ENCODE measurements around the gene IYD.
"Not testable (repeated sequence)": the region's sequence is repeated elsewhere in the genome, so short reads cannot be mapped to it uniquely, and the experiment has no call there.

IYD gene

DNA sequence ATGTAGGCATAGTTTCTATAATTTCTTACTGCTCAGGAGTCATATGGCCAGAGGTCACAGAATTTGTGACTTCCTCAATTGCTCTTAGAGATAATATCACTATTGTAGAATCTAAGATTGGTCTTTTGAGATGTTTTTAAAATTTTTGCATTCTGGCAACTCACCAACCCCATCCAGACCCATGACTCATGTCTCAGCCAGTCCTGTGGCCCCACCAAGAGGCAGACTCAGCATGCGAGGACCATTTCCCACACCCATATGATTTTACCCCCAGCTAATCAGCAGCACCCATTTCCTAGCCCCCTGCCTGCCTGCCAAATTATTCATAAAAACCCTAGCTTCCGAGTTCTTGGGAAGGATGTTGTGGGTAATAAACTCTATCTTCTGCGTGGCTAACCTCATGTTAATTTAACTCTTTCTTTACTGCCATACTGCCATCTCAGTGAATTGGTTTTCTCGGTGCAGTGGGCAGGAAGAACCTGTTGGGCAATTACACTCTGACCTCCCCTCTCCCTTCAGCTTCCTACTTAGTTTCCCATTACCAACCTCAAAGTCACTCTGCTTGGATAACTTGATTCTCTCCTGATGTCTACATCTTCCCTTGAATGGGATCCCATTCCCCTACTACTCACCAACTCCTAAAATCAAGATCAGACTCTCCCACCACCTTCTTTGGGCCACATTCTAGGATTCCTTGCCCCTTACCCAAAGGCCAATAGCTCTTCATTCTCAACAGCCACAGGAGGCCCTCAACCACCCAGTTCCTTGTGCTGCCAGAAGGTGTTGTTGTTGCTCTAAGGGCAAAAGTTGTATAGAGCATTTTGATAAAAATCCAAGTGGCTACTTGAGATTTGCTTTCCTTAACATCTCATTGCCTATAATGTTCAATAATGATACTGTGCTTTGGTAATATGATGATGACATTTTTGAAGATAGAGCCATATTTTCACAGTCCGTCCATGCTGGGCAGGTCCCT is 16.2 kb upstream of the IYD start:
- peak; percentile 58 for DNase-seq (ENCODE audit: low read depth)

DNA sequence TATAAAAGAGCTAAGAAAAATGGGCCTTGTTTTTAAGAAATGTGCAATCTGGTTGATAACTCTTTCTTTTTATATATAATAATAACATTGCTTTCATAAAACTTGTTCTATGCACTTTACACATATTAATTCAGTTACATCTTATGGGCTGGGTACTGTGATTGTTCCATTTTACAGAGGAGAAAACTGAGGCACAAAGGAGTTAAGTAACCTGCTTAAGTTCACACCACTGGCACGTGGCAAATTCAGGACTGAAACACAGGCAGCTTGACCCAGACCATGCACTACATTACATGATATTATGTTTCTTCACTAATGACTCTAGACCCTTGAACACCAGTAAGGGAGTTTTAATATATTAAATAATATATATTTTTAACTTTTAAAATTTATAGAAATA is 15.4 kb upstream of the IYD start:
- no peak for DNase-seq (ENCODE audit: low read depth)

DNA sequence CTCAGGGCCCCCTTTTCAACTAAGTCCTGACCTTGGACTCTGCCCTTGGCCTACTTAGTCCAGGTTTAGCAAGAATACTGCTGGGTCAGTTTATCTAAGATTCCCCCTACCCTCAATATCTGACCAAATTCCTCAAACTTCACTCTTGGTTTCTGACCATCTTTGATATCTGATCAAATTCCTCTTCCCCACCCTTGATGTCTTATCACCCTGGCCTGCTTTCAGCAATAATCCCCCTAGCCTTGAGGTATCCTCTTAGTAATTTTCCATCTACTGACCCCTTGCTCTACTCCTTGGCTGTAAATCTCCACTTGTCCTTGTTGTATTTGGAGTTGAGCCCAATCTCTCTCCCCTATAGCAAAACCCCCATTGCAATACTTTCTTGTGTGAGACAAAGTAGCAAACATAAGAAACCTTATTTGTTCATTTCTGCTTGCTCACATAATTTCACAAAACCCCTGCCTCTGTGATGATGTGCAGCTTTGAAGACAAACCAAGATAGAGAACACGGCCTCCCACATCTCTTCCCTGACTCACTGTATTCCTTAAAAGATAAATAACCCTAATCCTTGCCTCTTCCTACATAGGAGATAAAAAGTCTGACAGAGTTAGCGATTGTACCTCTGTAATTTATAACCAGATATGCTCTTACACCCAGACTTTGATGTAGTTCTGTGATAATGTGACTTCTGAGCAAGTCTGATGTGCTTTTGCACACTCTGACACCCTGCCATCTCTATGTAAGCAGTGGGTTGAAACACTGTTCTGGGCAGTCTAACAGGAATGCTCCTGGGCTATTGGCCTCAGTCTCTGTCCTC is 13.8 kb upstream of the IYD start:
- DNase-seq (ENCODE audit: low read depth): no peak

DNA sequence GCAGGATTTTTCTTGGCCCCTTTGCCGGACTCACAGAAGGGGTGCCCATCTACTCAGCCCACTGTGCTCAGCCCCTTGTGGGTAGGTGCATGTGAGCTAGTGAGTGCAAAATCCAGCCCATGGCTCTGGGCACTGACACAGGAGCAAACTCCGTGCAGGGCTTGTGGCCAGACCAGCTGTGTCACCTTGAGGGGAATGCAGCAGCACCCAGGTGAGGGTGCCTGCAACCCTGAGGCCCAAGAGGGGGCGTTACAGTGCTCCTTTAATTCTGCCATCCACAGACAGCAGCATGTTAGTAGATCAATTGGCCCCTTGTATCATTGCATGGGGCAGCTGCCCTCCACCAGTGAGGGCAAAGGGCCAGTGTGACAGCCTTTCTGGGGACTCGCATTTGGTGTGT is 12.9 kb upstream of the IYD start:
- DNase-seq (ENCODE audit: low read depth): no peak

DNA sequence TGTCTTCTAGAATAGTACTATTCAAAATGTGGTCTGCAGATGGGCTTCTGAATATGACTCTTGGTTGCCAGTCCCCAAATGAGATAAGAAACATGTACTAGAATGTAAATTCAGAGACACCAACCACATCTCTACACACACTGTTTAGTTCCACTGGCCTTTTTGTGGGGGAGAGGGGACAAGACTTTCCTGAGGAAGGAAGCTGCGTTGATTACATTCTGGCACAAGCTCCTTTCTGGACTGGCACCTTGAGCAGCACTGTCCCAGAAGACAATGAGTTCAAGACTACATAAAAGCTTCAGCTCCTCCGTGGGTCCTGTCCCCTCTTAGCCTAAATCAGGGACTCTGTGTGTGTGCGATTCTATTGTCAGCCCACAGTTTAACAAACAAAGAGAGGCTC is 6.9 kb upstream of the IYD start:
- DNase-seq (ENCODE audit: low read depth): no peak

DNA sequence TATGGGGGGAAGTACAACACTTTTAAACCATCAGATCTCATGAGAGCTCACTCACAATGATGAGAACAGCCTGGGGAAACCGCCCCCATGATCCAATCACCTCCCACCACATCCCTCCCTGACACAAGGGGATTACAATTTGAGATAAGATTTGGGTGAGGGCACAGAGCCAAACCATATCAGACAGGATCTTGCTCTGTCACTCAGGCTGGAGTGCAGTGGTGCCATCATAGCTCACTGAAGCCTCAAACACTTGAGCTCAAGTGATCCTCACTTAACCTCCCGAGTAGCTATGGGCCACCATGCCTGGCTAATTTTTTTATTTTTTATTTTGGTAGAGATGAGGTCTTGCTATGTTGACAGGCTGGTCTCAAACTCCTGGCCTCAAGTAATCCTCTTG is 5.1 kb upstream of the IYD start:
- DNase-seq (ENCODE audit: low read depth): no peak

DNA sequence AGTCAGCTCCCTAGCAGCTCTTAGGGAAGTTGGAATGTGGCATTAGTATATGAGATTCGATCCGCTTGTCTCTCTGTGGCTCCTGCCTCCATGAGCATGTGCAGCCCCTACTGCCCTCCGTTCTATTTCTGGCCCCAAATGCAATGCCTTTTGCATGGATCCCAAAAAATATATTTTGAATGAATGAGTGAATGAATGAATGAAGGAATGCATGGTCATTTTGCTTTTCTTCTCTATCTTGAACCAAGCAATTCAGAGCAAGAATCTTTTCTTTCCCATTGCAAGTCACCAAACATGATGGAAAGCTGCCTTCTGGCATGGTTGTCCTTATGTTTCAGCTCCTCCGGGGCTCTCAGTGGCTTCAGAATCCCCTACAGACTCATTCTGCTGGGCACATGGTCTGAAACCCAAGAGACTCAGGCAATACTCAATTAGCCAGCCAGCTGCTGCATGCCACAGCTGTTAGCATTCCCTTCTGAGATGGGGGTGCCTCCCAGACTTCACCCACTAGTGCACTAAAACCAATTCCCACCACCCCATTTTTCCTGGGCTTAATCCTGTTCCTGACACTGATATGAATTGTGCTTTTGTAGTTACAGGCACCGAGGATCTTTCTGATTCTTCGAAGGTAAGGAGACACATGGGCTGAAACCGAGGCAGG is 2.6 kb upstream of the IYD start:
- DNase-seq (ENCODE audit: low read depth): no peak

DNA sequence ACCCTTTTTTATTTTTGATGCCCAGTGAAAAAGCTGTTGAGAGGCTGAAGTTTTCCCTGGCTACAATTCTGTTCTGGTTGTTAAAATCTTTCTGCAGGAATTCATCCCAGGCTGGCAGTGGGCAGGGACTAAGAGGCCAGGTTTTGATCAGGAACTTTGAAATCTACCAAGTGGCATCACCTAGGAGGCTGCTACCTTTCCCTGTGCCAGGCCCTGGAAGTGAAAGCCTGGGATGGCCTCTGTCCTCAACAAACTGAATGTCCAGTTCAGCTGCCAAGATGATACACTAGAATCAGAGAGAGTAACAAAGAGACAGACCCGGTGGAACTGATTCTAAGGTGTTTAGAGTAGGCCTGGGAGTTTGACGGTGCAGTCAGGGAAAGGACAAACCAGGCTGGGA is 596 bp downstream of the IYD start:
- no peak for DNase-seq (ENCODE audit: low read depth)

DNA sequence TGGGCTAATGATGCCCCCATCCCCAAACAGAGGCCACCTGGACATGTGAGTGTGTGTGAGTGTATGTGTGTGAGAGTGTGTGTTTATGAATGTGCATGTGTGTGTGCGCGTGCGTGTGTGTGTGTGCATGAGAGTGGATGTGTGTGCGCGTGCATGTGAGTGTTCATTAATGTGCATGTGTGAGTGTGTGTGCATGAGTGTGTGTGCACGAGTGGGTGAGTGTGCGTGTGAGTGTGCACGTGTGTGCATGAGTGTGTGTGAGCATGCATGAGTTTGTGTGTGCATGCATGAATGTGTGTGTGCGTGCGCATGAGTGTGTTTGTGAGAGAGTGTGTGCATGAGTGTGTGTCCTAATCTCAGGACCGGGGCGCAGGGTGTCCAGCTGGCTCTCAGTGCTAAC is 1.3 kb downstream of the IYD start:
- no peak for DNase-seq (ENCODE audit: low read depth)

DNA sequence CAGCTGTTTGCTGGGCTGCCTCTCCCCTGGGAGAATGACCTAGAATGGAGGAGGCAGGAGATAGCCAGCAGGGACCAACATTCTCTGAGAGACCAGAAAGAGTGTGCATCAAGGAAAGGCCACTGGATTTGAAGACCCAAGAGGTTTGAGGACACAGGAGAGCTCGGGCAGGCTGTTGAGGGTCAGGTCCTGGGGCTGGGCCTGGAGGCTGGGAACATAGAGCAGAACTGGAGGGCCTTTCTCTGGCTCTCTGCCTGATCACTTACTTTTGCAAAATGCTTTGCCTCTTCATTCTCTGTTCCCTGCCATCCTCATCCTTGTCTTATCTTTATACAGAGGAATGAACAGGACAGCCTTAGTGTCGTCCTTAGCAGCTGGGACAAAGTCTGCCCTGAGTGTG is 2.5 kb downstream of the IYD start:
- no peak for DNase-seq (ENCODE audit: low read depth)

DNA sequence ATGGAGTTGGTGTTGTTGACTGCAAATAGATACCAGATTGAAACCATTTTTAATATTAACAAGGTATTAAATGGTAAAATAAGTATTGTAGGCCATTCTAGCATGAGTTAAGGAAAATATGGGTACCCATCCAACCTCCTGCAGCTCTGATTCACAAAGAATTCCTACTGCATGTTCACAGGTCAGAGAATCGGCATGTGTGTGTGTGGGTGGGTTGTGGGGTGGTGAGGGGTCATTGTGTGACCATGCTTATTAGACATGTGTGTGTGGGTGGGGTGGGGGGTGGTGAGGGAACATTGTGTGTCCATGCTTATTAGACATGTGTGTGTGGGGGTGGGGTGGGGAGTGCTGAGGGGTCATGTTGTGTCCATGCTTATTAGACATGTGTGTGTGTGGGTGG is 3.2 kb downstream of the IYD start:
- DNase-seq (ENCODE audit: low read depth): no peak

DNA sequence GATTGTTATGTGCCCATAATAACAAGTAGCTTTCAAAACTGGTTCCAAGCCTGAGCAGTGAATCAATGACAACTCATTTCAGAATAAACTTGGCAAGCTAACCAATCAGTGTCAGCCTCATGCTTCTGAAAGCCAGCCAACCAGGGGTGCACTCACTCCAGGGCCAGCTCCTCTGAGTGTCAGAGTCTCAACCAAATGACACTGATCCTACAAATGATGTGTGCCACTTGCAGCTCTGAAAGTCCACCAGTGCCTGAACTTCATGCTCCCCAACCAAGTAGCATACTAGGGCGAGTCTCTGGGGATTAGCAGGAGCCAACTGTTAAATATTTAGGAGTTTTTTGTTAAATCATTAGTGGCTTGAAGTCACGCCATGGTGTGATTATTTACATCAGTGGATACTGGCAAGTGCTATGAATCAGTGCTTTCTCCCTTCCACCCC is 4.5 kb downstream of the IYD start:
- peak; percentile 44 for DNase-seq (ENCODE audit: low read depth)

DNA sequence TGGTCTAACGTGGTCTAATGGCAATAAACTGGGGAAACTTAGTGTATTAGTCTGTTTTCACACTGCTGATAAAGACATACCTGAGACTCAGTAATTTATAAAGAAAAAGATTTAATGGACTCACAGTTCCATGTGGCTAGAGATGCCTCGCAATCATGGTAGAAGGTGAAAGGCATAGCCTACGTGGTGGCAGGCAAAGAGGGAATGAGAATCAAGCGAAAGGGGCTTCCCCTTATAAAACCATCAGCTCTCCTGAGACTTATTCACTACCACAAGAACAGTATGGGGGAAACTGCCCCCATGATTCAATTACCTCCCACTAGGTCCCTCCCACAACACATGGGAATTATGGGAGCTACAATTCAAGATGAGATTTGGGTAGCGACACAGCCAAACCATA is 5.5 kb downstream of the IYD start:
- not testable (repeated sequence) for DNase-seq (ENCODE audit: low read depth)

DNA sequence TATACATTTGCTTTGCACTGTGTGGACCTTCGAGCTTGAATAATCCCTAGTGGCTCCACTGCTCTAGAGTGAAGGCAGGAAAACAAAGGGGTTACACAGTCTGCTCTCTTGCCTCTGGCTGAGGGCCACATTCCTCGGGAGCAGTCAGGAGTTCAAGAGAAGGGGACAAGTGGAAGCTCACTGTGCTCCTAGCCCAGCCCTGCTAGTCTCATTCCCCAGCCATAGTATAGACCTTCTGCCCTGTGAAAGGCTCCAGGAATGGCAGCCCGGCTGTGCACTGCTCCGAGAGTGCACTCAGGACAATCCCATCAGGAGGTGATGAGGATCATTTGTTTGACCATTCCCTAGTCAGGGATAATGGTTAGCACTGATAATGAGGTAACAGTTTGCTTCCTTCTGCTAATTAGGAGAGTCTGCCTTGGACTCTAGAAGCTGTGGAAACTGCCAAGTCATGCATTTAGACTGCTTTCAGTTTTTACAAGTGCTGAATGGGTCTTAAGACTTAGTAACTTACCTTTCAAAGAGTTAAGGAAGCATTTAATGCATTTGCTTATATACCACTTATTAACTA is 8.5 kb downstream of the IYD start:
- no peak for DNase-seq (ENCODE audit: low read depth)

DNA sequence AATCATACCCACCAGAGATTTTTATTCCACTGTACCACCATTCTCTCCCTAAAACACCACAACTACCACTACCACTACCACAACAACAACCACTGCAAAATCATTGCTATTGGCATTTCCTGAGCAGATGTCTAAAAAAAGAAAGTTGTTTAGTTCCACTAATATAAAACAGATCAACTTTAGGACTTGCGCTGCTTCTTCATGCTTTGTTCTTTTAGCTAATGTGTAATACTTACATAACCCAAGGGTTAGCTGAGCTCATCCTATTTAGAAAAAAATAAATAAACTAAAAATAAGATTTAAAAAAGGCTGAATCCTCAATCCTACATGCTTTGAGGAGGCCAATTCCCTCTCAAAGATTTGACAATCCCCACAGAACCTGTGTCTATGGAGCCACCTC is 11.4 kb downstream of the IYD start:
- no peak for DNase-seq (ENCODE audit: low read depth)

DNA sequence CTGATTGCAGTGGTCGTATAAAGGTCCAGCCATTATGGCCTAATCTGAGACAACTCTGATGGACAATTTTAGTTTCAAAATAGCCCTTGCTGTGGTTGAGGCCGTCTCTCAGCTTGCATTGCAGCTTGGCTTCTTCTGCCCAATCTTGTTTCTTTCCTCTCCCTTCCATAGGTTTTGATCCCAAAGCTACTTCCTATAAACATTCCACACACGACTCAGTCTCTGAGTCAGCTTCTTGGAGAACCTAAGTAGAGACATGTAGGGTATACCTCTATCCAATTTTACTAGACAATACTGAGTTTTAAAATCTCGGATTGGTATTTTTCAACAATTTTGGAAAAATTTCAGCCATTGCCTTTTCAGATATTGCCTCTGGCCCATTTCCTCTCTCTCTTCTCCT is 13.4 kb downstream of the IYD start:
- no peak for DNase-seq (ENCODE audit: low read depth)

DNA sequence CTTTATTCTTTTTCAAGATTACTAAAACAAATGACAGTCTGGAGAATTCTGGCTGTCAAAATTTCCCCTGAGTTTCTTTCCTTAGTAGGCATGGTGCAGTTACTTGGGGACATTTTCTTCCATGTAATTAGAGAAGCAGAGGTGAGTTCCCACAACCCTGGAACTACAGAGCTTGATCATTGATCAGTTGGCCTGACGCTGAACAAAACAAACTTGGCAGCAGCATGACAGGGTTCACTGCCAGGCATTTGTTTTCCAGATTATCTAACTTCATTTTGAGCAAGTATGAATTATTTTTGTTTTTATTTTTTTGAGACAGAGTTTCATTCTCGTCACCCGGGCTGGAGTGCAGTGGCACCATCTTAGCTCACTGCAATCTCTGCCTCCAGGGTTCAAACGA is 22.6 kb downstream of the IYD start:
- no peak for DNase-seq (ENCODE audit: low read depth)

DNA sequence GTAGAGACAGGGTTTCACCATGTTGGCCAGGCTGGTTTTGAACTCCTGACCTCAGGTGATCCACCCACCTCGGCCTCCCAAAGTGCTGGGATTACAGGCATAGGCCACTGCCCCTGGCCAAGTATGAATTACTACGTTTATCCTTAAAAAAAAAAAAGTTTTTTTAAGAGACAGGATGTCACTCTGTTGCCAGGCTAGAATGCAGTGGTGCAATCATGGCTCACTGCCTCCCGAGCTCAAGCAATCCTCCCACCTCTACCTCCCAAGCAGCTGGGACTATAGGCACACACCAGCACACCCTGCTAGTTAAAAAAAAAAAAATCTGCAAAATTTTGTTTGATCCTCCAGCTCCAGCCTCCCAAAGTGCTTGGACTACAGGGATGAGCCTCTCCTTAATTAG is 23.1 kb downstream of the IYD start:
- DNase-seq (ENCODE audit: low read depth): no peak

DNA sequence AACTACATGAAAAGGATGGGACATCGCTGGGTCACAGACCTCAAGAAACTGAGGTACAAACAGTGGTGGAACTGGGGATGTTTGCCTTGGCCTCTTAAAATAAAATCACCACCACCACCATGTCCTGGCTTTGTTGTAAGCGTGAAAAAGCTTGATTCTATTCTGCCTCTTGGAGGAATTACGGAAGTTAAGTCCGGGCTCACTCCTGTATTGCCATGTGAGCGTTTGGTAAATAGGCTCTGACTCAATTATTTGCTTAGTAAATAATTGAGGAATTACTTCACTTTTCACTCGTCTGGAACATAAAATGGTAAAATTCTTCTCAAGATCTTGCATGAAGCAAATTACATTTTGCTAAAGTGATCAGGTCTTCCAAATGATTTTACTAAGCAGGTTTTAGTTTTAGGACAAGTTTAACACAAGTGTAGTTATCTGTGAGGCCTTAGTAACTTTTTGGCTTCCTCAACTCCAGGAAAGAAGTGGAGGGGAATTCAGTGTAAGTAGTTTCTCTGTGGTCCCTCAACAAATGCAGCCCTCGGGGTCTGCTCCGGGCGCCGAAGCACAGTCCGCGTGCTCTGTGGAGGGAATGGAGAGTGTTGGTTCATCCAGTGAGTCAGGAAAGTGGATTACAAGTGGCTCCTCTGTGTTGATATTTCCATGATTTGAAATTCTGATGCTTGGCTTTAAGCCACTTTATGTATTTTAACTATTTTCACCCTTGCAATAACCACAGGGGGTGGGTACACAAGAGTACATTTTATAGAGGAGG is 23.8 kb downstream of the IYD start:
- no peak for DNase-seq (ENCODE audit: low read depth)

DNA sequence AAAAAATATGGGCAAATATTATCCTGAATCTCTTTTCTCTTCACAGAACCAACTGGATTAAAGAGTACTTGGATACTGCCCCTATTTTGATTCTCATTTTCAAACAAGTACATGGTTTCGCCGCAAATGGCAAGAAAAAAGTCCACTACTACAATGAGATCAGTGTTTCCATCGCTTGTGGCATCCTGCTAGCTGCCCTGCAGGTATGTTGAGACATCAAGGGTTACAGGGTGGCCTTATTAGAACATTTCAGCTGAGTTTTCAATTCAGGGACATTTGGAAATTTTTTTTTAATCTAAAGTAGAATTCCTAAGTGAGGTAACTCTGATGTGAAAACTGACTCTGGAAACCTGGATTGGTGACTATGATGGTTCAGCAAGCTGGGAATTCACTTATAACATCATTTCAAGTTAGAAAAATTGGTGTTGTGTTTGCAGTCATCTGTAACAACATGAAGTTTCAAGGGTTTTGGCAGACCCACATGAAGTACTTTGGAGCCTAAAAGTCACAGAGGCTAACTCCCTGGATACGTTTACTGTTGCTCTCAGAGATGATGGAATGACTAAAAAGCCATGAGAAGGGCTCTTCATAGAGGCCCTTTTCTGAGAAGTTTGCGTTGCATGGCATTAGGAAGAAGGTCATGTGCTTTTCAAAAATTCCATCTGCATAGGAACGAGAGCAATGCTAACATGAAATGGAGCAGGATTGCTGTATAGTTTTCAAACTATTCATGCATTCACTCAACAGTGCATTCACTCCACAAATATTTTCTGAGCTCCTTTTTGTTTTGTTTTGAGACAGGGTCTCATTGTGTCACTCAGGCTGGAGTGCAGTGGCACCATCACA is 25.5 kb downstream of the IYD start:
- DNase-seq (ENCODE audit: low read depth): no peak

DNA sequence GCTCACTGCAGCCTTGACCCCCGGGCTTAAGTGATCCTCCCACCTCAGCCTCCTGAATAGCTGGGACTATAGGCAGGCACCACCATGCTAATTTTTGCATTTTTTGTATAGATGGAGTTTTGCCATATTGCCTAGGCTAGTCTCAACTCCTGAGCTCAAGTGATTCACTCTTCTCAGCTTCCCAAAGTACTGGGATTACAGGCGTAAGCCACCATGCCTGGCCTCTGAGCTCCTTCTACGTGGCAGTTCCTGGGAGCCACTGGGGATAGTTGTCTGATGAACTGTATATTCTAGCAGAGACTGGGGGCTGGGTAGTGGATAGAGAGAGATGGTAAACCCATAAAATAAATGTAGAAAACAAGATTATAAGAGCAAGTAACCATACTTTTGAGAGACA is 26.1 kb downstream of the IYD start:
- DNase-seq (ENCODE audit: low read depth): no peak

All from GM04504 (cell line).